Keratinocyte (primary cell): Measurements from ENCODE around the gene ABHD15.

Experiments used
- EZH2 ChIP-seq: IDR thresholded peaks from one replicate; pipeline ENCODE4 v1.6.1; 2012; ENCODE audit warnings: inconsistent platforms, mild to moderate bottlenecking, low read length, moderate library complexity
- TF ChIP-seq, protein P1 (sequence below), 3 experiments: IDR thresholded peaks in 1 of 3; conservative IDR thresholded peaks in 1 of 3; optimal IDR thresholded peaks in 1 of 3; 2 replicates in 2 of 3; 3 replicates in 1 of 3; pipeline versions ENCODE3 to v1.5.1; 2011; ENCODE audit warnings: low read length in 3 of 3, mild to moderate bottlenecking in 3 of 3, moderate library complexity in 2 of 3, control low read depth in 1 of 3, inconsistent platforms in 1 of 3; ENCODE audit not compliant: insufficient read depth in 2 of 3; ENCODE audit errors: extremely low read depth in 1 of 3

DNA sequence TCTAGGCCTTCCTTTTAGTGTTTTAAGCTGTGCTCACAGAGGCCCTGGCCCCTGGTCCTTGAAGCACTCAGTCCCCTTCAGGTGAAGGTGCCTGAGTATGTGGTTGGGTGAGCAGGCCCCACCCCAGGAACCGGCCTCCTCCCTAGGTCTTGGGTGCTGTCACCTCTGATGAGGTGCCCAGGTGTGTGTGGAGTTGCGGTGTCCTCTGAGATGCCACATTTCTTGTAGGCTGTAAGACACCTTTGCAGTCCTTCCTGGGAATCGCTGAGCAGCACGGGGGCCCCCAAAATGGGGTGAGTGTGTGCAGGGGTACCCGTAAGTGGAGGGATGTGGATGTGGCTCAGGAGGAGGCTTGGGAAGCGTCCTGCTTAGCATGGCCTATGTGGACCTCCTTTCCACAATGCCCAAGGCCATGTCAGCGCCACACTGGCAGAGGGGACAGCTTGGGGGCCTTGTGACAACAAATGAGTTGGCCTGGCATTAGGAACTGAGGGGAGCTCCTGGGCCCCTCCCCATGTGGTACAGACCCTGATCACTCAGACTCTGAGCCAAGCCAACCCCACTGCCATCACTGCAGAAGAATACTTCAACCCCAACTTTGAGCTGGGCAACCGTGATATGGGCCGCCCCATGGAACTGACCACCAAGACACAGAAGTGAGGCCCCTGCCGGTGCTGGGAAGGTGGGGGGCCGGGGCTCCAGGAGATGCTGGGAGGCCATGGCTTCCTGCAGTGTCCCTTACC, 44.7 kb upstream of the ABHD15 start:
- TF ChIP-seq, protein P1, sequence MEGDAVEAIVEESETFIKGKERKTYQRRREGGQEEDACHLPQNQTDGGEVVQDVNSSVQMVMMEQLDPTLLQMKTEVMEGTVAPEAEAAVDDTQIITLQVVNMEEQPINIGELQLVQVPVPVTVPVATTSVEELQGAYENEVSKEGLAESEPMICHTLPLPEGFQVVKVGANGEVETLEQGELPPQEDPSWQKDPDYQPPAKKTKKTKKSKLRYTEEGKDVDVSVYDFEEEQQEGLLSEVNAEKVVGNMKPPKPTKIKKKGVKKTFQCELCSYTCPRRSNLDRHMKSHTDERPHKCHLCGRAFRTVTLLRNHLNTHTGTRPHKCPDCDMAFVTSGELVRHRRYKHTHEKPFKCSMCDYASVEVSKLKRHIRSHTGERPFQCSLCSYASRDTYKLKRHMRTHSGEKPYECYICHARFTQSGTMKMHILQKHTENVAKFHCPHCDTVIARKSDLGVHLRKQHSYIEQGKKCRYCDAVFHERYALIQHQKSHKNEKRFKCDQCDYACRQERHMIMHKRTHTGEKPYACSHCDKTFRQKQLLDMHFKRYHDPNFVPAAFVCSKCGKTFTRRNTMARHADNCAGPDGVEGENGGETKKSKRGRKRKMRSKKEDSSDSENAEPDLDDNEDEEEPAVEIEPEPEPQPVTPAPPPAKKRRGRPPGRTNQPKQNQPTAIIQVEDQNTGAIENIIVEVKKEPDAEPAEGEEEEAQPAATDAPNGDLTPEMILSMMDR (optimal IDR thresholded peaks at IDR 0.05 in 1 of 3, IDR thresholded peaks at IDR 0.05 in 1 of 3, conservative IDR thresholded peaks at IDR 0.05 in 1 of 3; ENCODE audit: extremely low read depth in 1 of 3, insufficient read depth in 2 of 3, low read length in 3 of 3), result no peak
- TF ChIP-seq EZH2, result no peak
